ENCODE data around the gene AQP12A.

AQP12A gene

DNA sequence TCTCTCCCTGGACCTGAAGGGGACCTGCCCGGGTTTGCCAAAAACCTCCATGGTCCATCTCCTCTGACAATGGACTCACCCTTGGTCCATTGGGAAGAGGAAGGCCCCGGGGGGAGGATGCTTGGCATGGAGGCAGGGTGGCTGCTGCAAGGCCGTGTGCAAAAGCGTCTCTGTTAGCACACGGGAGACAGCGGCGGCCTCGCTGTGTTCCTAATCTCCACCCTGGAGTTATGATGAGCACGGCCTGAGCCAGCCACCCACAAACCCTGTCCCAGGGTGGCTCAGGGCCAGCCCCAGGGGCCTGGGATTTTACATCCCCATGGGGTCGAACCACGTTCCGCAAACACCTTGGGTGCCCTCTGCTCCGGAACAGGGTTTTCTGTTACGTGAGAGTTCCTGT is 35.8 kb downstream of the AQP12A start:
- 89 to 98% methylated on average over 10 to 14 of the region's 14 CpGs for WGBS, 2 experiments (ENCODE audit: insufficient coverage in 2 of 2)
- no peaks in the 10 kb centered on the region for H3K4me1 ChIP-seq (ENCODE audit: control insufficient read depth, insufficient read depth, low read length, poor library complexity, severe bottlenecking)
- no peak overlapping the region for H3K27ac ChIP-seq (ENCODE audit: low read depth, low read length, severe bottlenecking)
- H3K9me3 ChIP-seq (ENCODE audit: control insufficient read depth, low read length) = no peaks in the 10 kb centered on the region
- no peak overlapping the region for H3K4me3 ChIP-seq (ENCODE audit: extremely low read depth, insufficient read depth, low read length, poor library complexity, severe bottlenecking)
- H3K36me3 ChIP-seq (ENCODE audit: control insufficient read depth, insufficient read depth, low read length) = no peaks in the 10 kb centered on the region

GRCh38 chr2:240727913-240728312 is 36.2 kb downstream of the AQP12A start:
- no peak overlapping the region for H3K4me3 ChIP-seq (ENCODE audit: extremely low read depth, insufficient read depth, low read length, poor library complexity, severe bottlenecking)
- H3K27ac ChIP-seq (ENCODE audit: low read depth, low read length, severe bottlenecking) = no peak overlapping the region
- 94 to 97% methylated on average over 6 to 13 of the region's 15 CpGs for WGBS, 2 experiments (ENCODE audit: insufficient coverage in 2 of 2)
- H3K9me3 ChIP-seq (ENCODE audit: control insufficient read depth, low read length) = no peaks in the 10 kb centered on the region
- H3K36me3 ChIP-seq (ENCODE audit: control insufficient read depth, insufficient read depth, low read length) = no peaks in the 10 kb centered on the region
- no peaks in the 10 kb centered on the region for H3K4me1 ChIP-seq (ENCODE audit: control insufficient read depth, insufficient read depth, low read length, poor library complexity, severe bottlenecking)

GRCh38 chr2:240728361-240728760 is 36.7 kb downstream of the AQP12A start:
- 90 to 97% methylated on average over 10 of the region's 10 CpGs for WGBS, 2 experiments (ENCODE audit: insufficient coverage in 2 of 2)
- no peak overlapping the region for H3K4me3 ChIP-seq (ENCODE audit: extremely low read depth, insufficient read depth, low read length, poor library complexity, severe bottlenecking)
- no peaks in the 10 kb centered on the region for H3K4me1 ChIP-seq (ENCODE audit: control insufficient read depth, insufficient read depth, low read length, poor library complexity, severe bottlenecking)

DNA sequence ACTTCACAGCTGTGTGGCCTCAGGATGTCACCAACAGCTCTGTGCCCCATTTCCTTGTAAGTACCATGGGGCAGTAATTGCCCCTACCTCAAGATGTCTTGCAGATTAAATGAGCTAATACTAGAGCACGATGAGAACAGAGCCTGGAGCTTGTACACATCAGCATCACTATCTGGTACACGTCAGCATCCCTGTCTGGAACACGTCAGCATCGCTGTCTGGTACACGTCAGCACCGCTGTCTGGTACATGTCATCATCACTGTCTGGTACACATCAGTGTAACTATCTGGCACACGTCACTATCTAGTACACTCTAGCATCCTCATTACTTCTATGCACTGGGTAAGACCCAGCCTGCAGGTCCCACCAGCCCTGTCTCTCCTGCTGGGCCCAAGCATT is 37.2 kb downstream of the AQP12A start:
- H3K4me3 ChIP-seq (ENCODE audit: extremely low read depth, insufficient read depth, low read length, poor library complexity, severe bottlenecking) = no peak overlapping the region
- no peaks in the 10 kb centered on the region for H3K36me3 ChIP-seq (ENCODE audit: control insufficient read depth, insufficient read depth, low read length)

More at GRCh38 chr2:240728361-240728760, 36.7 kb downstream of the AQP12A start:
- Histone ChIP-seq H3K9me3 (ENCODE audit: control insufficient read depth, low read length) (no peaks in the 10 kb centered on the region), H3K36me3 (ENCODE audit: control insufficient read depth, insufficient read depth, low read length) (no peaks in the 10 kb centered on the region), H3K27ac (ENCODE audit: low read depth, low read length, severe bottlenecking) (no peak overlapping the region)

DNA sequence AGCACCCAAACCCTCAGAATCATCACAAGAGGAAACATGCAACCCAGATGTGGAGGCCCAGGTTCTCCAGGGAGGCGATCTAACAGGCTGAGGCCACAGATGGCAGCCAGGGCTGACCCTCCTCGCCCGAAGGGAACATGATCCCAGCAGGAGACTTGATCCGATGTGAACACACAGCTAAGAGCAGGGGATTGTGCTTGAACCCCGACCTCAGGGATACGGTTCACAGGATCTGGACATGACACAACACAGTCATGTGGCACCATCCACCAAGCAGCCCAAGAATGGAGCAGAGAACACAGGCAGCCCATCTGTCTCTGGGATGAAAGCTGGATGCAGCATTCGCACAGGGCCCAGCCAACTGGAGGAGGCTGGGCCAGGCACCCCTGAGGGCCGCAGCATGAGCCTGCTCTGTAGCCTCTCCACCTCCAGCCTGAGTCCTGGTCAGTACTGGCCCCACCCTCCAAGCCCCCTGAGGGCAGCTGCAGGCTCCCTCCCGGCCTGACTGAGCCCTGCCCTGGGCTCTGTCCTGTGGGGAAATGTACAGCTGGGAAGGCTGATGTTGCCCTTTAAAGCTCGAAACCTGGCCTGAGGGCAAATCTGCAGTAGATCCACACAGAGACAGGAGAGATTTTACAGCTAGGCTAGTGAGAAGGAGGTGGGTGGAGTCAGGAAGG is 39.0 kb downstream of the AQP12A start:
- no peaks in the 10 kb centered on the region for H3K36me3 ChIP-seq (ENCODE audit: control insufficient read depth, insufficient read depth, low read length)
- no peaks in the 10 kb centered on the region for H3K9me3 ChIP-seq (ENCODE audit: control insufficient read depth, low read length)
- H3K4me1 ChIP-seq (ENCODE audit: control insufficient read depth, insufficient read depth, low read length, poor library complexity, severe bottlenecking) = no peaks in the 10 kb centered on the region
- WGBS, 2 experiments (ENCODE audit: insufficient coverage in 2 of 2) = 93 to 95% methylated on average over 10 of the region's 10 CpGs
- no peak overlapping the region for H3K4me3 ChIP-seq (ENCODE audit: extremely low read depth, insufficient read depth, low read length, poor library complexity, severe bottlenecking)
- H3K27ac ChIP-seq (ENCODE audit: low read depth, low read length, severe bottlenecking) = no peak overlapping the region

More for the DNA sequence above, 37.2 kb downstream of the AQP12A start:
- H3K9me3 ChIP-seq (ENCODE audit: control insufficient read depth, low read length) = no peaks in the 10 kb centered on the region
- no peaks in the 10 kb centered on the region for H3K4me1 ChIP-seq (ENCODE audit: control insufficient read depth, insufficient read depth, low read length, poor library complexity, severe bottlenecking)
- WGBS, 2 experiments (ENCODE audit: insufficient coverage in 2 of 2) = 86 to 89% methylated on average over 7 of the region's 7 CpGs
- no peak overlapping the region for H3K27ac ChIP-seq (ENCODE audit: low read depth, low read length, severe bottlenecking)

DNA sequence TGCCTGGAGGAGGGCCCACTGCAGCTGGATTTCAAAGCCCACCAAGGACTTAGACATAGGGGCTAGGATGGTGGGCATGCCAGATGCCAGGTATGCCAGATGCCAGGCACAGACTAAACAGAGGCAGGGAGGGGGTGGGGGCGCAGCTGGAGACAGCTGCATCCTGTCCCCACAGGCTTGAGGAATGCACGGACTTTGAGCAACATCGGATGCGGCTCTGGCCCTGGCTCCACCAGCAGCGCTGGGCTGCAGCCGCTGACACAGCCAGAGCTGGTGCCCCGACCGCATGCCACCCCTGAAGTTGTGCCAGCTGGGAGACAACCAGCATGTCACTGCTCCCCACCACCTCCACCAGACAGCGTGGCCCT is 39.5 kb downstream of the AQP12A start:
- Histone ChIP-seq H3K4me3 (ENCODE audit: extremely low read depth, insufficient read depth, low read length, poor library complexity, severe bottlenecking) (no peak overlapping the region), H3K36me3 (ENCODE audit: control insufficient read depth, insufficient read depth, low read length) (no peaks in the 10 kb centered on the region), H3K4me1 (ENCODE audit: control insufficient read depth, insufficient read depth, low read length, poor library complexity, severe bottlenecking) (no peaks in the 10 kb centered on the region), H3K9me3 (ENCODE audit: control insufficient read depth, low read length) (no peaks in the 10 kb centered on the region), H3K27ac (ENCODE audit: low read depth, low read length, severe bottlenecking) (no peak overlapping the region)
- WGBS, 2 experiments (ENCODE audit: insufficient coverage in 2 of 2) = 91 to 94% methylated on average over 9 of the region's 9 CpGs

DNA sequence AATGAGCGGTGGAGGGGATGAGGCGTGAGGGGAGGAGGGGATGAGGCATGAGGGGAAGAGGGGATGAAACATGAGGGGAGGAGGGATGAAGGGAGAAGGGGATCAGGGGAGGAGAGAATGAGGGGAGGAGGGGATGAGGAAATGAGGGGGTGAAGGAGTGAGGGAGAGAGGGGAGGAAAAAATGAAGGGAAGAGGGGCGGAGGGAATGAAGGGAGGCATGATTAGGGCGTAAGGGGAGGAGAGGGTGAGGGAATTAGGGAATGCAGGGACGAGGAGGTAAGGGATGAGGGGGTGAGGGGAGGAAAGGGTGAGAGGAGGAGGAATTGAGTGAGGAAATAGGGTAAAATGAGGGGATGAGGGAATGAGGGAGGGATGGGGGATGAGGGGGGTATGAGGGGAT is 40.5 kb downstream of the AQP12A start:
- Histone ChIP-seq H3K27ac (ENCODE audit: low read depth, low read length, severe bottlenecking) (no peak overlapping the region), H3K9me3 (ENCODE audit: control insufficient read depth, low read length) (no peaks in the 10 kb centered on the region), H3K4me3 (ENCODE audit: extremely low read depth, insufficient read depth, low read length, poor library complexity, severe bottlenecking) (no peak overlapping the region), H3K36me3 (ENCODE audit: control insufficient read depth, insufficient read depth, low read length) (no peaks in the 10 kb centered on the region), H3K4me1 (ENCODE audit: control insufficient read depth, insufficient read depth, low read length, poor library complexity, severe bottlenecking) (no peaks in the 10 kb centered on the region)
- 90 to 92% methylated on average over 5 of the region's 5 CpGs for WGBS, 2 experiments (ENCODE audit: insufficient coverage in 2 of 2)

- H3K9me3 ChIP-seq (ENCODE audit: control insufficient read depth, low read length) = no peaks in the 10 kb centered on the region
- no peaks in the 10 kb centered on the region for H3K4me1 ChIP-seq (ENCODE audit: control insufficient read depth, insufficient read depth, low read length, poor library complexity, severe bottlenecking)
- whole genome bisulfite sequencing, 2 experiments (ENCODE audit: insufficient coverage in 2 of 2) = 95% methylated on average over 8 to 10 of the region's 10 CpGs
- H3K36me3 ChIP-seq (ENCODE audit: control insufficient read depth, insufficient read depth, low read length) = no peaks in the 10 kb centered on the region
- no peak overlapping the region for H3K27ac ChIP-seq (ENCODE audit: low read depth, low read length, severe bottlenecking)
- H3K4me3 ChIP-seq (ENCODE audit: extremely low read depth, insufficient read depth, low read length, poor library complexity, severe bottlenecking) = no peak overlapping the region
Measured at GRCh38 chr2:240732911-240733622, 41.4 kb downstream of the AQP12A start.

DNA sequence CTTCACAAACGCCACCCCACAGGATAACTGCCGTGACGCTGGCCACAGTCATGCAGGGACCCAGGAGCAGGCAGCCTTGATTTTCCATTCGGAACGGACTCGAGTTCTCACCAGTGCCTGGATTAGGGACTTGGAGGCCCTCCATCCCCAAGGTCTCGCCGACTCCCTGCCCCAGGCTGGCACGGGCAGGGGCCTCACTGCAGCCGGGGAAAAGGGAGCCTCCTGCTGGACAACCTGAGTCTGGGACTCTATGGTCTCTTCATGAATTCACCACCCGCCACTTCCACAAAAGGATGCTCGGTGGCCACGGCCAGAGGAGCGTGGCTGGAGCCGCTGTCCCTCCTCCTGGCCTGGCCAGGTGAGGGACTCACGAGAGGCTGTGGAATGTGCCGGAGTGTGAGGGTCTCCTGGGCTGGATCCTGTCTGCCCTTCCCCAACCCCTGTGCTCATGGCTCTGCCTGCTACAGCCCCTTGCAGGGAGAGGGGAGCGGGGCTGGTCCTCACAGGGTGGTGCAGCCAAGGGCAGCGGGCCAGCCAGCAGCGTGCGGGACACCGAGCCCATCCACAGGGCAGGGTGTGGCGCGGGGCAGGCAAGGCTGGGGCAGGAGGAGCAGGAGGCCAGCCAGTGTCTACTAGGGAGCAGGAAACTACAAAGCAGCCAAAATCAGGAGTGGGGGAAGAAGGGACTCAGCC is 42.3 kb downstream of the AQP12A start:
- Histone ChIP-seq H3K4me3 (ENCODE audit: extremely low read depth, insufficient read depth, low read length, poor library complexity, severe bottlenecking) (no peak overlapping the region), H3K4me1 (ENCODE audit: control insufficient read depth, insufficient read depth, low read length, poor library complexity, severe bottlenecking) (no peaks in the 10 kb centered on the region), H3K27ac (ENCODE audit: low read depth, low read length, severe bottlenecking) (no peak overlapping the region), H3K9me3 (ENCODE audit: control insufficient read depth, low read length) (no peaks in the 10 kb centered on the region), H3K36me3 (ENCODE audit: control insufficient read depth, insufficient read depth, low read length) (no peaks in the 10 kb centered on the region)
- WGBS, 2 experiments (ENCODE audit: insufficient coverage in 2 of 2) = 87 to 91% methylated on average over 20 to 21 of the region's 24 CpGs

GRCh38 chr2:240734756-240735155 is 43.1 kb downstream of the AQP12A start:
- Histone ChIP-seq H3K4me3 (ENCODE audit: extremely low read depth, insufficient read depth, low read length, poor library complexity, severe bottlenecking) (no peak overlapping the region), H3K9me3 (ENCODE audit: control insufficient read depth, low read length) (no peaks in the 10 kb centered on the region), H3K36me3 (ENCODE audit: control insufficient read depth, insufficient read depth, low read length) (no peaks in the 10 kb centered on the region), H3K27ac (ENCODE audit: low read depth, low read length, severe bottlenecking) (no peak overlapping the region), H3K4me1 (ENCODE audit: control insufficient read depth, insufficient read depth, low read length, poor library complexity, severe bottlenecking) (no peaks in the 10 kb centered on the region)
- 96 to 98% methylated on average over 12 to 17 of the region's 17 CpGs for WGBS, 2 experiments (ENCODE audit: insufficient coverage in 2 of 2)

DNA sequence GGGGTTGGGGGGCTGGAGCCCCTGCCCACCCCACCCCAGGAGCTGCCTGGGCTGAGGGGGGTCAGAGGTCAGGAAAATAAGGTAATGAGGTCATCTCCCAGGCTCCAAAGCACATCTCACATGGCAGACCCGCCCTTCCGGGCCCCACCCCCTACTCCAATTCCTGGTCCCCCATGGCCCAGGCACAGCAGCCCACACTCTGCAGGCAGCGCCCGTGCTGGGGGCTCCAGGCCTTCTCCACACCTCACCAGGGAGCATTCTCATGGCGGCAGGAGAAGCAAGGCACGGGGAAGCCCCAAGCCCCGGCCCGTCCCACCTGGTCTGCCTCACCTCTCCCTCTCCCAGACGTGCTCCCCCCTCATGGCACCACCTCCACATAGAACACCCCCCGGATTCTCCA is 43.8 kb downstream of the AQP12A start:
- no peaks in the 10 kb centered on the region for H3K4me1 ChIP-seq (ENCODE audit: control insufficient read depth, insufficient read depth, low read length, poor library complexity, severe bottlenecking)
- WGBS, 2 experiments (ENCODE audit: insufficient coverage in 2 of 2) = 82 to 88% methylated on average over 5 to 8 of the region's 10 CpGs
- H3K27ac ChIP-seq (ENCODE audit: low read depth, low read length, severe bottlenecking) = no peak overlapping the region
- no peak overlapping the region for H3K4me3 ChIP-seq (ENCODE audit: extremely low read depth, insufficient read depth, low read length, poor library complexity, severe bottlenecking)
- H3K36me3 ChIP-seq (ENCODE audit: control insufficient read depth, insufficient read depth, low read length) = no peaks in the 10 kb centered on the region
- H3K9me3 ChIP-seq (ENCODE audit: control insufficient read depth, low read length) = no peaks in the 10 kb centered on the region
